ENCODE data around the gene DENND5B.

GRCh38 chr12:31560516-31560915 is 30.4 kb downstream of the DENND5B start:
- TF ChIP-seq, protein P1, sequence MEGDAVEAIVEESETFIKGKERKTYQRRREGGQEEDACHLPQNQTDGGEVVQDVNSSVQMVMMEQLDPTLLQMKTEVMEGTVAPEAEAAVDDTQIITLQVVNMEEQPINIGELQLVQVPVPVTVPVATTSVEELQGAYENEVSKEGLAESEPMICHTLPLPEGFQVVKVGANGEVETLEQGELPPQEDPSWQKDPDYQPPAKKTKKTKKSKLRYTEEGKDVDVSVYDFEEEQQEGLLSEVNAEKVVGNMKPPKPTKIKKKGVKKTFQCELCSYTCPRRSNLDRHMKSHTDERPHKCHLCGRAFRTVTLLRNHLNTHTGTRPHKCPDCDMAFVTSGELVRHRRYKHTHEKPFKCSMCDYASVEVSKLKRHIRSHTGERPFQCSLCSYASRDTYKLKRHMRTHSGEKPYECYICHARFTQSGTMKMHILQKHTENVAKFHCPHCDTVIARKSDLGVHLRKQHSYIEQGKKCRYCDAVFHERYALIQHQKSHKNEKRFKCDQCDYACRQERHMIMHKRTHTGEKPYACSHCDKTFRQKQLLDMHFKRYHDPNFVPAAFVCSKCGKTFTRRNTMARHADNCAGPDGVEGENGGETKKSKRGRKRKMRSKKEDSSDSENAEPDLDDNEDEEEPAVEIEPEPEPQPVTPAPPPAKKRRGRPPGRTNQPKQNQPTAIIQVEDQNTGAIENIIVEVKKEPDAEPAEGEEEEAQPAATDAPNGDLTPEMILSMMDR (IDR thresholded peaks at IDR 0.05; ENCODE audit: low read depth, low read length): no peak
- TF ChIP-seq EZH2phosphoT487 (IDR thresholded peaks at IDR 0.05; ENCODE audit: low read depth): no peak
